Stimulated activated CD8-positive, alpha-beta memory T cell treated with anti-CD3 and anti-CD28 coated beads, Interleukin-7, amount 100 ng/mL, for 1 hour (primary cell): ENCODE measurements around the gene BLNK.

Experiments used
- DNase-seq, 2 donors: peaks; one replicate each; pipeline ENCODE4 v3.0.0-alpha.2; 2020; ENCODE audit warnings: low read depth in 2 of 2

BLNK gene

DNA sequence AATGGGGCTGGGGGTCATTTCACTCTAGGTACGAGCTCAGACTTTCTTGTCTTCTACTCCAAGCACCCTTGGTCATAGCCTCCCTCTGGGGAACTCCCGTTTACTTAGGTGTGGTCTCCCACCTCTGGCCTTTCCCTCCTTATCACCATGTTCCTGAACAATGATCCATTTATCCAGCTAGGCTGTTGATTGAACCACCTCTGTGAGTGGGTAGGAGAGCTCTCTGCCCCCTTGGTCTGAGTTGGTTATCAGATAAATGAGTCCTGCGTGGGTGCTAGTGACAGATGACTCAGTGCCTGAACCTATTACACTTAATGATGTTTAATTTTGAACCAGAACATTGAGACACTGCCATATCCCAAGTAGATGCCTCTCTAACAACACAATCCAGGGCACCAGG lies 9.4 kb downstream of the BLNK start:
- DNase-seq: no peak

DNA sequence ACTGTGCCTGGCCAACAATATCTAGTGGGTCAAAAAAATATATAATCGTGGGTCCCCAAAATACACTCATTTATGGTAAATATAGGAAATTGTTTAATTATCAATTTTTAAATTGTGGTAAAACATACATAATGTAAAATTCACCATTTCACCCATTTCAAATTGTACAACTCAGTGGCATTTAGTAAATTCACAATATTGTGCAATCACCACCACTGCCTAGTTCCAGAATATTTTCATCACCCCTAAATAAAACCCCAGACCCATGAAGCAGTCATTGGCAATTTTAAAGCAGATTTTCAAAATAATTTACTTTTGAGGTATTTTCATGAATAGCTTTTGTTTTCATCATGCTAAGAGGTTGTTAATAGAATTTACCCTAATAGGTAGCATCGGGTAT lies 10.2 kb downstream of the BLNK start:
- DNase-seq: no peak

DNA sequence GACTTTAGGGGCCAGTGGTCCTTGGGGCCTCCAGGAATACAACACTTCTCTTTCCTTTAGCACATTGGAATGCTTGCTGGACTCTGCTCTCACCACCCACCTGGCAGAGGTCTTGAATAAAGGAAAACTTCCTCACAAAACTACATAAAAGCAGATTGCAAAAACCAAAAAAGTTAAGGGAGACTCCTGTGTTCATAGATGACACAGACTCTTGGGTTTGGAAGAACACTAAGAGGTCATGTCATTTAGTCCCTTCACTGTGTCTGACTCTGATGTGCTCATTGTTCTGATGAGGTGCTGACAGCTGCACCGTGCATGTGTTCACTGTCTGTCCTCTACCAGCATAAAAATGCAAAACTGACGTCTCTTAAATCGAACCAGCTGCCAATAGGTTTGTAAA lies 11.4 kb downstream of the BLNK start:
- no peak for DNase-seq

DNA sequence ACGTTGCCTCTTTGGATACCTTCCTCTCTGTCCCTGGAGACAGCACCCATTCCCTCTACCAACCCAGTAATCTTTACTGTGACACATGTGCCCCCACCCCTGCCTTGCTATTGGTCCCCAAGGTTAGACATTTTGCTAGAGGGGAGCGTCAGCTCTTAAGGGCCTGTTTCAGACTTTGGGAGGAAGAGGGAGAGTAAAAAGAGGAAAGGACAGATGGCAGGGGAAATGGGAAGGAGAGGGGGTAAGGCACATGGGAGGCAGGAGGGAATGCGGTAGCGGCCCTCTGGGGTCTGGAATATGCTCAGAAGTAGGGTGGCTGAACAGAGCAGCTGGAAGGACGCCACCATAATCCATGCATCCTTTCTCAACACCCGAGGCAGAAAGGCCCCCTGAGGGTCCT lies 12.2 kb downstream of the BLNK start:
- DNase-seq: no peak

DNA sequence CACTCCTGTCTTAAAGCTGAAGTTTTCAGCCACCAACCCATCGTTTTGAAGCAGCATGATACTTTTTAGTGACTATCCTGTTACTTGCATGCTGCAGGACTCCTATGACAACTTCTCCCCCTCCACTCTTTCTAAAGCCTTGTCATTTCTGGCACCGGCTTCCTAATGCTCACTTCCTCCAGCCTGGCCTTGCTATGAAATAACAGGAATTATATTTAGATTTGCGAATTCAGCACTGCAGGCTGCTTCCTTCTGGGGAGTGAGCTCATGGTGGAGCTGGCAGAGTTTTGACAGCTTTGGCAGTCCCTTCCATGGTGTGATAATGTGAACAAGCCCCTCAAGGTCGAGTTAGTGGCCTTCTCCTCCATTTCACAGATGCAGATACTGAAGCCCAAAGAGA lies 13.4 kb downstream of the BLNK start:
- DNase-seq: no peak

DNA sequence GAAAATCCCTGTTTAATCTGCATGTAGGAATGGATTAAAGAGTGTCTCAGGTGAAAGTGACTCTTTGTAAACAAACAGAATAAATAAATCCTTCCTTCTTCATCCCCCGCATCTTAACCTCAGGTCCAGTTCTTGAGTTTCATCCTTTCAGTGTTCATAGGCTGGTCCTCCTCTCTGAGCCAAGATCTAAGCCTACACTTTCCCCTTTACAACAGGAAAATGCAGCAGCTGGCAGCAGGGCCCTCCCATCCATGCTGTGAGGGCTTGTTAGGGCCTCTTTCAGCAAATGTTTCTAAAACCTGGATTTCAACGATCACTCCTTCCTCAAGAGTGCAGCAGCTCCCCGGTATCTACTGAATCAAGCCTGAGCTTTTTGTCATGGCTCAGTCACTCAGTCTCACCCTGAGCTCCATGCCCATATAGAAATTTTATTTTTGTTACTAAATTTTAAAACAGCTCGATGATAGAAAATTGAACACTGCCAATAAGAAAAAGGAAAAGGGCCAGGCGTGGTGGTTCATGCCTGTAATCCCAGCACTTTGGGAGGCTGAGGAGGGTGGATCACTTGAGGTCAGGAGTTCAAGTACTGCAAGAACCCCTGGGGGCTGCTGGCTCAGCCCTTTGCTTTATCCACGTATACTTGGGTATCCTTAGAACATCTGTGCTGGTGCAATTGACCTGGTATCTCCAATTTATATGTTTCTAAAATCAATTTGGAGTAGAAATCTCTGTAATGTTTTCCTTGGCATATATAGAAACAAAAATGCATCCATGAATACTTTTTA lies 15.6 kb downstream of the BLNK start:
- no peak for DNase-seq

DNA sequence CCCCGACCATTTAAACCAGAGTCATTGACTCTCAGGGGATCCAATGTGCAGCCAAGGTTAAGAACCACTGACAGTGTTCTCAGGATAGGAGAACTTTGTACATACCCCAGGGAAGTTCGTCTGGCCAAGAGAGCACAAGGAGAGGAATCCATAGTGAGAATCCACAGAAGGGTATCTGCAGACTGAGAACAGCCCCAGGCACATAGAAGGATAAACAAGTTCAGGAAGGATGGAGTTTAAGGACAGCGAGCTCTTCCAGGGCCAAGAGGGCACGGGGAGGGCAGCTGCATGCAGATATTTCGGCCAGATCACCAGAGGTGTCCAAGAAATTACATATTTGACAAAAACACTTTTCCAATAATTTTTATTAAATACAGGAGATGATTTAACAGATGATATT lies 16.4 kb downstream of the BLNK start:
- DNase-seq: no peak

DNA sequence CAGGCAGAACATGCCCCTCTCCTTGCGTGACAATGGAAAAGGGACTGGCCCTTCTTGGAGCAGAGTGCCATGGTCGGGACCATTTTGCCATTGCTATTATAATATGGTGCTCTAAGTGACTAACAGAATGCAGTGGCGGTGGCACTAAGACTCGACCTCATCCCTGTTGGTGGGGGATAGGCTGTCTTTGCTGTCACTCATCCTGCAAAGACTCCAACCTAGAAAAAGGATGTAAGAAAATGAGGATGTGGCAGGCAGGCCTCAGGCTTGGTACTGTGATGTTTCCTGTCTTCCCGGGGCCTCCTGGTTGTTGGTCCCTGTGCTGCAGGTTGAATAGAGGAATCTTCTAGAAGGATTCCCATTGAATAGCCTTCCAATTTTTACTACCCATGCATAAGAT lies 18.6 kb downstream of the BLNK start:
- no peak for DNase-seq

DNA sequence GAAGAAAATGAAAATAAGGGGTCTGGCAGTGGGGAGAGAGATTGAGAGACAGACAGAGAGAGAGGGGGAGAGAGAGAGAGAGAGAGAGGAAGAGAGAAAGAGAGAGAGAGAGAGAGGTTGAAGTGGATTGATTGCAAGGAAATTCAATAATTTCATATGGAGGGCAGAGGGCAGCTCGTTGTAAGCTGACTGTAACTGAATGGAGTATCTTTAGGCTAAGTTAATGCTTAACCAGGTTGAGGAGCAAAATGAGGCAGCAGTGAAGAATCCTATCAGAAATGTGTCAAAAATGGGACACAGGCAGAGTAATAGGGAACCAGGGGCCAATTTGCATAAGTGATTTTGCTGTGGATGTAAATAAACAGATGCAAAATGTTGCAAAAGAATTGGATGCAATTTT lies 21.0 kb downstream of the BLNK start:
- DNase-seq: no peak

DNA sequence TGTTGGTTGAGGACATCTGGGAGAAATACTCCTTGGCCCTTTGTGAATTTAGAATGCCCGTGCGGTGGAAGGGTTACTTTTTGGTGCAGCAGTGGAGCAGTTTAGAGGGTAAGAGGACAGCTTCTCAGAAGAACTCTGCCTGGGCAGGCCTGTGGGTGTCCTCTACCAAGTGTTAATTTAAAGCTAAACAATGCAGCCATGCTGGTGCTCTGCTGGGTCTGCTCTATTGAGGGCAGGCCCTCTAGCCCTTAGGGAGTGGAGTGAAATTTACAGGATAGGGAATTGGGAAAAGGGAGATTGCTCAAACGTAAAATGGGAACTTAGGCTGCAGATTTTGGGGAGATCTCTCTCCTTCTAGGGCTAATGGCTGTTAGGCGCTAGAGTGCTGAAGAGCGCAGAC lies 22.1 kb downstream of the BLNK start:
- DNase-seq: no peak

DNA sequence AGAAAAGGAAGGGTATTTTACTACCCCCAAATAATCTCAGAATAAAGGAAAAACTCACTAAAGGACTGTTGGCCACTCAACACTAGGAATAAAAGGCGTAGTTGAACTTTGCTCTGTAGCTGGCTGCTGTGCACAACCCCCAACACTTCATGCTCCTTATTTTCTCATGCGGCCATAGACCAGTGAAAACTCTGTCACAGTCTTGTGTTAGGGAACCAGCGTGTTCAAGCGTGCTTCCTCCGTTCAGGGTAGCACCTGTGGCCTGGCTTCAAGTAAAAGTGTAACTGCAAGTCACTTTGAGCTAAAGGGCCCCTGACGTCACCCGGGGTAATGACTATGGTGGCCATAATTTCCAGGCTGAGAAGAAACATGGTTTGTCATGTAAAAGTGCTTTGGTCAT lies 27.0 kb downstream of the BLNK start:
- DNase-seq: no peak

DNA sequence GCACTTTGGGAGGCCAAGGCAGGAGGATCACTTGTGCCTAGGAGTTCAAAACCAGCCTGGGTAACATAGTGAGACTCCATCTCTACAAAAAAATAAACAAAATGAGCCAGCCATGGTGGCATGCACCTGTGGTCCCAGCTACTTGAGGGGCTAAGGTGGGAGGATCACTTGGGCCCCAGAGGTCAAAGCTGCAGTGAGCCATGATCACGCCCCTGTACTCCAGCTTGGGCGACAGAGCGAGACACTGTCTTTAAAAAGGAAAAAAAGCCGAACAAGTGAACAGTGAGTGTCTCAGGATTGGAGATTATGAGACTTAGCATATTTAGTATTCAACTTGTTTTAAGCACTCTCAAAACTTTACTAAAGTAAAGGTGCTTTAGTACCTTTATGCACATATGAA lies 28.1 kb downstream of the BLNK start:
- DNase-seq: no peak

DNA sequence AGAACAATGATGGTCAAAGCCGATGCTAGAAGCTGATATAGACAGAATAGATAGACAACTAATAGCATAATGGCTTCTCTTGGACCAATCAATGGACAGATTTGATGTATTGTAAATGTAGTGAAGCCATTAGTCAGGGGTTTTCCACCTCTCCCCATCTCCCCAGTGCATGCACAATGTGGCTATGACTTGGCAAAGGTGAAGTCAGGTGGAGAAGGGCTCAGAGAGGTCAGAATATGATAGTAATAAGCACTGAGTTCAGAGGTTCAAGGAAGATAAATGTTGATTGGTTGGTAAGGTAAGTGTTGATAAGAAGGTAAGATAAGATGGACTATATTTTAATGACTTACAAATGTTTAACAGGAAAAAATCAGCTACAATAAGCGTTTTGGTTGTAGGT lies 28.5 kb downstream of the BLNK start:
- DNase-seq: no peak

DNA sequence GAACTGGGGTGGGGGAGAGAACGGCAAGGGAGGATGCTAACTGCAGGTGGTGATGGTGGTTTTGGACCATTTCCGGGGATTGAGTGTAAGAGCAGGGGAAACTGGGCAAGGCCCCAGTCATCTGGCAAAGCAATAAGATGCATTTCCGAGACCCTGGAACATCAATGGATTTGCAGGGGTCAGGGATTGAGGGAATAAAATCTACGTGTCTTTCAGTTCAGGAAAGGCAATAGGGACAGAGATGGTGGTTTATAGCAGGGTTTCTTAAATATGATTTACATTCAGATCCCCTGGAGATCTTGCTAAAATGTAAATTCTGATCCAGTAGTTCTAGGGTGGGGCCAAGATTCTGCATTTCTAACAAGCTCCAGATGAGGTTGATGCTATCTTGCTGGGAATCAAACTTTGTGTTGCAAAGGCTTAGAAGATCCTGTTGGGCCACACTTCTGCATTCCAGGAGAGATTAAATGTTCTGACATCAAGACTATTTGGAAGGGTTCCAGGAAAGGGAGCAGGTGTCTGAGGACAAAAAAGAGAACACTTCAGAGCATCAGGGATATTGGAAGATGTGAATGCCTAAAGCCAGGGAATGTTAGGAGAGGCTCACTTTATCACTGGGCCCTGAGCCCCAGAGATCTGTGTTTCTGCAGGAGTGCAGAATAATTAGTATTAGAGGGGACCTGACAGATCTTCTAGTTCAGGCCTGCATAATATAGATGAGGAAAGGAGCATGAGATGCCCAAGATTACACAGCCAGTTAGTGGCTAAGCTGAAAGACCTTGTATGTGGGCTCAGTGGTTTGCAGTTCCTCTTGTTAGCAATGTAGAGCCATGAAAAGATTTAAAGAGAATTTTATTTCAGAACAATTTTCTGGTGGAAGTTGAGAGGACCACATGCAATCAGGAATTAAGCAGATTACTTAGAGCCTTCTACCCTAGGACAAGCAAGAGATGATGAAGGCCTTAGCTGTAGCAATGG lies 32.4 kb downstream of the BLNK start:
- no peak for DNase-seq

DNA sequence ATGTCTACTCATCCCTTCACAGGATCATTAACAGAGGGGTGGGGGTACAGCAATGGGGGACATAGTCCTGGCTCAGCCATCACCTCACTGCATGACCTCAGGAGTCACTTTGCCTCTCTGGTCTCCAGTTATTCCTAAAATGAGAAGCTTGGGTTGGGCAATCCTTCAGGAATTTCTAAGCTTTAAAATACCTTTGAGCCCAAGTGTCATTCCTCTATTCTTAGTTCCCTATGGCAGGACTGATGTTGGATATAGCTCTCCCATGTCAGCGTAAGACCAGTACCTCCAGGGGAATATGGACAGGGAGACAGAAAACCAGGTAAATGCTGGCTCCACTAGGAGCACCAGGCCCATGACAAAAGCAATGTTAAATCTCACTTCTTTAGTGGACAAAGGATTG lies 34.5 kb downstream of the BLNK start:
- DNase-seq: no peak

DNA sequence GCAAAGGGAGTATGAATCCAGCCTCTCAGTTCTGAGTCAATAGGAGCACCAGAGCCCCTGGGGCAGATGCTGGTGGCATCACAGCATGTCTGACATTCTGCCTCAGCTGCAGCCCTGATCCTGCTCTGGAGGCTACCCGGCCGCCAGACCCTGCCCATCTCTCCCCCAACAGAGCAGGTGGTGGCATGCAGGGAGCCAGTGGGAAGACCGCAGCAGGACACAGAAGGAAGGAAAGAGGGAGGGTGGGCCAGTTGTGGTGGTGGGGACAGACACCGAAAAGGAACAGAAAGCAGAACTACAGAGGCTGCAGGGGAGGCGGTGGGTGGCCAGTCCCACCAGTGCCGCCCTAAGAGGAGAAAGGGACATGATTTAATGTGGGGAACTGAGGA lies 35.3 kb downstream of the BLNK start:
- no peak for DNase-seq

DNA sequence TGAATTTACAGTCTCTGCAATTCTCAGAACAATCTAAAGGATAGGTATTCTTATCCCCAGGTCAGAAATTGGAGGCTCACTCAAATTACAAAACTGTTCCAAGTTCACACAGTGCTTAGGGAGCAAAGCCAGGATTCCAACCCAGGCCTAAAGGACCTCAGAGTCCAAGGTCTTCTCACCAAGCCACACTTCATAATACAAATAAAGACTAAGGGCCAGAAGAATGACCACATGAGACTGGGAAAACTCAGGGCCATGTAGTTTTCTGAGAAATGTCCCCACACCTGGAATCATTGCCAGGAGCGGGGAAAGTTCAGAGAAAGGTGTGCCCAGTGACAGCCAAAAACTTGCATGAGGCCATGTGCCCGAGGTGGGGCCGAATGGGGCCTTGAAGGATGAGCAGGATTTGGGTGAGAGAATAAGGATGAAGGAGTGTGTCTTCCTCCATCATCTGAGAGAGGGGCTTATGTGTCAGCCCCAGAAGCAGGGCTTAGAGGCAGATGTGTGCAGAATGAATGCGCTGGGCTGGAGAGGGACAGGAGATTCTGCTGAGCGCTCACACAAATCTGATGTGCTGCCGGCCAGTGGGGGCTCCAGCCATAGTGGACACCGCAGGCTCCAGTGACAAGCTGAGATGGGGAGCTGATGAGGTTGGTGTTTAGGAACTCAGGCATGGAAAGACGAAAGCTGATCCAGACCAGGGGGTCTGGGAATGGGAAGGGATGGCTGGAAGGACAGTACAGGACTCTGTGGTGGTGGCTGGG lies 35.9 kb downstream of the BLNK start:
- no peak for DNase-seq

DNA sequence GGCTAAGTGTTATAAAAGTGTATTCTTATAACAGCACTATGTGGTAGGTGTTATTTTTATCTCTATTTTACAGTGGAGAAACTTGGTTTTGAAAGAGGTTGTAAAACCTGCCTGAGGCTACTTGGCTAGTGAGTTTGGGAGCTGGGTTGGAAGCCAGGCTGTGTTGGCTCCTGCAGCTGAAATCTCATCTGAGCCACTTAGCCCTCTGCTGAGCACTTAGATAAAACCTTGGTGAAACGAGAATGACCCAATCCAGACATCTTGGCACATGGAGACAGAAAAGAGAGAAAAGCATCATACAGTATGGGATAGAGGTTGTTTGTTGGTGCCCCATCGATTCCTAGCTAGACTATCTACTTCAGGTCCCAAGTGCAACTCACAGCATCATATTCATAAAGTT lies 37.4 kb downstream of the BLNK start:
- DNase-seq: no peak

DNA sequence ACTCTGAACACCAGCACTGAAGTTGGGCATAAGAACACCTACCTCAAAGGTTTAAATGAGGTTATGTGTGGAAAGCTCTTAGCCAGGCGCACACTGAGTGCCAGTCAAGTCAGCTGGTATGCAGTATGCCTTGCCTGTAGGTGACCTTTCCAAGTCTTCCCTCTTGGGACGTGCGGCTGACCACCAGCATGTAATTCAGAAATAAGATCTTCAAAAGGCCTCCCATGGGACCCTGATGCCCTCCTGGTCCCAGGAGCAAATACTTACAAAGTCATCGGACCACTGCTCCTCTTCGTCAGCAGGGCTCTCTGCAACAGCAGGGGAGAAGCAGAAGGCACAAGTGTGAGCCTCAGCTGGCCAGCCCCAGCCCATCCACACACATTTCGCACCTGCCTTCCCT lies 40.8 kb downstream of the BLNK start:
- DNase-seq: no peak

DNA sequence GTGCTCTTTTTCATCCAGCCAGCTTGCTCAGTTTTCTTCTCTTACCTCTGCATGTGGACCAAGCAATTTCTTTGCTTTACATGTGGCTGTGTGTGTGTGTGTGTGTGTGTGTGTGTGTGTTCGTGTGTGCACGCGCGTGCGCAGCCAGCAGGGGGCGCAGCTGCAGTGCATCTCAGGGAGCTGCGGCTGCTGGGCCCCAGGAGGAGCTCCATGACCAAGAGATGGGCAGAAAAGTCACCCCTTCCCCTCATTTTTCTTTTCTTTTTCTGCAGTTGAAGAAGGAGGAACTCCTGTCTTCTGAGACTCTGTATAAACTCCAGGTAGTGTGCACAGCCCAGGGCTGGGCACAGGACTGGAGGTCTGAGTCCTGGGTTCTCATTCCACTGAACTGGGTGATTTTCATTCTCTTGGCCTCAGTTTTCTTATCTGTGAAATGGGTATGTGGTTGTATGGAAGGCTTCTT lies 41.8 kb downstream of the BLNK start:
- DNase-seq: peak in 1 of 2 donors; percentile 37

DNA sequence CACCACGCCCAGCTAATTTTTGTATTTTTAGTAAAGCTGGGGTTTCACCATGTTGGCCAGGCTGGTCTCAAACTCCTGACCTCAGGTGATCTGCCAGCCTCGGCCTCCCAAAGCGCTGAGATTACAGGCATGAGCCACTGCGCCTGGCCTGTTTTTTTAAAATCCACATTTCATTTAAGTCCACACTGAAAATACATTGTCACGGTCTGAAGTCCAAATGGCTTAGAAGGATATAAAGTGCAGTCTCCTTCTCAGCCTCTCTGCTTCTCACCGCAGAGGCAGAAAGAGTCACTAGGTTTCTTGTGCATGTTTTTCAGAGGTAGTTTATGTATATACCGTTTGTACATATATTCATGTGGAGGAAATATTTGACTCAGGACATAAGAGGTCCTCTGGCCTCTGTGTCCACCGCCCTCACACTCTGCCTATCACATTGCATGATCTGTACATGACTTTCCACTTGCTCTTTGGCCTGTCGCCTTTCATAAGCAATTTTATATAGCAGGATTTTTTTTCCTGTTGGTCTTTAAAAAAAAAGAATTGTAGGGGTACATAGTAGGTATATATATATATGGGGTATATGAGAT lies 42.9 kb downstream of the BLNK start:
- no peak for DNase-seq

DNA sequence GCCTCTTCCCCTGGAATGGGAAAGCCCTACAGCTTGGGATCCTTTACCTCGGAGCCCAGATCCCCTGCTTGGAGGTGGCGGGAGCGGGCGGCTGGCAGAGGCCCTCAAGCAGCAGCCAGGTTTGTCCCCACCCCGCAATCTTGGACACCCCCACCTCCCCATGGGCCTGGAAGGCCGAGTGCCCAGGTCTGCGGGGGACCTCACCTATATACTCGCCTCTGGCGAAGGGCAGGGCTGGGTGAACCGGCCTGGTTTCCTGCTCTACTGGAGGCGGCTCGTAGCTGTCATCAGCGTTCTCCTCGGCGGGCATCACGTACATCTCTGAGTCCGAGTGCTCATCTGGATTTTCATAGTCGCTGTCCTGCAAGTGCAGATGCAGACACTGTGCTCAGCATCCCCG lies 44.2 kb downstream of the BLNK start:
- no peak for DNase-seq
